Endometrial microvascular endothelial cells (primary cell): ENCODE measurements around the gene ASAP2. TPM values are rescaled to one million over a fixed set of nuclear protein-coding genes. Genes with fewer than 3 reads are reported as not detected.

Experiments
- in situ Hi-C: cut with HindIII; loops from 2 replicates; pipeline ENCODE4 v1.10.0; 2017; ENCODE audit warnings: low sequenced_read_pairs, low pct_unique_long_range_greater_than_20kb; ENCODE audit errors: inconsistent ontology term
- total RNA-seq: library from RNA; depleted of rRNA; stranded (reverse); fragments of >200 nt; gene quantifications from one replicate; pipeline ENCODE4 v1.2.3, GENCODE V29; 2015; ENCODE audit errors: inconsistent ontology term

Gene ASAP2
- total RNA-seq, 1 donor from 2014 or later: 26.4 TPM

GRCh38 chr2:9300214-9300613, 93.6 kb downstream of the ASAP2 start:
- in situ Hi-C loops: no loop called here

DNA sequence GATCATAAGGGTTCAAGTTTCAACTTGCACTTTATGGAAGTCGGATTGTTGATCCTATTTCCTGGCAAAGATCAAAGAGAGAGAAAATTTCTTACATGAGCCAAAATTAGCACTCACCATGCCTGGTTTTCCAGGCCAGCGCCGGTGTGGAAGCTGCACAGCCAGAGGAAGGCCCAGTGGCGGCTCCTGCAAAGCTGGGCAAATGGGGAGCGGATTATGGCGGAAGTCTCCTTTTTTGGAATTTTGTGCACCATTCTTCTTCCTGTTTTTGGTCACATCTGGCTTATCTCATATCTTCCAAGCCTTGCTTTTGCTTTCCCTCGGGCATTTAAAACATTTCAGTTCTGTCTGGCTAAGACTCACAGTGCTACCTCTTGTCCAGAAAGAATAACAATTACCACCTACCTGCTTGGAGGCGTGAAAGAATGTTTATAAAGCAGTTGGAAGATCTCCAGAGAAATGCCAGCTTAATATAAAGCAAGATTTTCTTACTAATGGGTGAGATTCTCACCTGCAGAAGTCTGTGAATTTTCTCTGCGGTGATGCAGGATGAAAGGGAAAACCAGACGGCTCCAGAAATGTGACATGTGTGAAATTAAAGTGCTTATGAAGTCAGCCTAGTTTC, 94.3 kb downstream of the ASAP2 start:
- in situ Hi-C loops: no loop called here

- in situ Hi-C loops: no loop called here
These were observed 96.1 kb downstream of the ASAP2 start for GRCh38 chr2:9302755-9303154.

DNA sequence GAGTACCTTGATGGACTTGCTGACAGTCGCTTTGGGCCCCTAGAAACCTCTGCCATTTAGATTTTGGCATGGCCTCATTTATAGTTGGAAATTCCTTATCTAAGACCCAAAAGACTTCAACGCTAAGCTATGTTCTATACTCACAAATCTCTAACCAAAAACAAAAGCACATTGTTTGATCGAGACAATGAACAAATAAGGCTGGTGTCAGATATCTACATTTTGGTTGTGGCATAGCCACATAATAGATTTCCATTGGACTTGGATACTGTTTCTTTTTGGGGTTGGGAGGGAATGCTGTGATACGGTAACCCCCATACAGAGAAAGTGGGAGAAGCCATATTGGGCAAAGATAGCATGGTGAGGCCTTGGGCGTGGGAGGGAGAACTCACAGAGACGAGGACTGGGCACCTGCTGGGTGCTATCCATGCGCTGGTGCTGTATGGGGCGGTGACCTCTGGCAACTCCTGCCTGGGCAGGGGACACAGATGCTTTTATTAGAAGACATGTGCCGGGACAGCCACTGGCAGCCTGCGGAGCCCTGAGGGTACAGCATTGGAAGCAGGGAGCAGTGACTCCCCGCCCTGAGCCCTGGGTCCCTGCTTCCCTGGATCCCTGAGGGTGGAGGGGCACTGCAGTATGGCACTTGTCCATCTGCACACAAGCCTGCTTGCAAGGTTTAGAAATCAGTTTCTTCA, 97.1 kb downstream of the ASAP2 start:
- in situ Hi-C loops: no loop called here

- in situ Hi-C loops: no loop called here
These were observed 100.3 kb downstream of the ASAP2 start for GRCh38 chr2:9306911-9307310.

DNA sequence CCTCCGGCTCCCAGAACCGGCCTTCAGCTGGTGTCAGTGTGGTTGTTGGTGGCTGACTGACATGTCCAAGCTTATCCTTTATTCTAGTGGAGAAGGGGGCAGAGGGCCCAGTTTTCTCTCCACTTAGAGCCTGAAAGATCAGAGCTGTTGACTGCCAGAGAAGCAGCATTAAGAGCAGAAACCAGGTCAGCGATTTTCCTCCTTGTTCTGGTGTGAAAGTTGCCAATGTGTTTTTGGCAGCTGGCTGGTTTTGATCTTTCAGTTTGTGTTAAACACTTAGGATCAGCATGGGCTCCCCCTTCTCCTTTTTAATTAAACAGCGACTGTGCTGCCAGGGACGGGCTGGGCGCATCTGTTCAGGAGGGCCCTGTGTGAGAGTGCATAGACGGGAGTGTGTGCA, 100.9 kb downstream of the ASAP2 start:
- in situ Hi-C loops: no loop called here

GRCh38 chr2:9308186-9308955, 101.8 kb downstream of the ASAP2 start:
- in situ Hi-C loops: no loop called here

DNA sequence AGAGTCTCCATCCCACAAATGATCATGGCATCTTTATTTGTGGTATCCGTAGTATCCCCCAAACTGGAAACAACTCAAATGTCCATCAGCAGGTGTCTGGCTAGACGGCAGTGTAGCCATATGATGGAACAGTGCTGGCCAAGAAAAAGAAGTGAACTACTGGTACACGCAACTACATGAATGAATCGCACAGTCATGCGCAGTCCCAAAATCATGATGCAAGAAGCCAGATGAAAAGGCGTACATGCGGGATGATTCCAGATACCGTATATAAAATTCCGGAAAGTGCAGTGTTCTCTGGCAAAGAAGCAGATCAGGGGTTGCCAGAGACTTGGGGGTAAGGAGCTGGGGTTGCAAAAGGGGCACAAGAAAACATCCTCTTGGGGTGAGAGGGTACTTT, 102.5 kb downstream of the ASAP2 start:
- in situ Hi-C loops: no loop called here

- in situ Hi-C loops: no loop called here
These were observed 103.8 kb downstream of the ASAP2 start for GRCh38 chr2:9310377-9310776.

DNA sequence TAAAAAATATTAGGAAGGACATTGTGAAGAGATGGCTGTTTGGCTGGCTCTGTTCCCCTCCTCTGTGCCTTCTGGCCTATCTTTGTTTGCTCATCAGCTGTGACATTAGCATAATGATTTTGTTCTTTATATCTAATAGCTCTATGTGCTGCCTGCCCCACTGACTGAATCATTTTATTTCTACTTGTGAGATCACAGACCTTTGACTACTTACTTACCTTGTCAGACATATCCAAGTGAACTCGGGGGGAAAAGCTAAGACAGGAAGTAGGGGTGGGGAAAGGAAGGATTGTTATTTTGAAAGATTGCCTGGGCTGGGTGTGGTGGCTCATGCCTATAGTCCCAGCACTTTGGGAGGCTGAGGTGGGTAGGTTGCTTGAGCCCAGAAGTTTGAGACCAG, 104.2 kb downstream of the ASAP2 start:
- in situ Hi-C loops: no loop called here

- in situ Hi-C loops: no loop called here
These were observed 104.9 kb downstream of the ASAP2 start for GRCh38 chr2:9311488-9311887.

DNA sequence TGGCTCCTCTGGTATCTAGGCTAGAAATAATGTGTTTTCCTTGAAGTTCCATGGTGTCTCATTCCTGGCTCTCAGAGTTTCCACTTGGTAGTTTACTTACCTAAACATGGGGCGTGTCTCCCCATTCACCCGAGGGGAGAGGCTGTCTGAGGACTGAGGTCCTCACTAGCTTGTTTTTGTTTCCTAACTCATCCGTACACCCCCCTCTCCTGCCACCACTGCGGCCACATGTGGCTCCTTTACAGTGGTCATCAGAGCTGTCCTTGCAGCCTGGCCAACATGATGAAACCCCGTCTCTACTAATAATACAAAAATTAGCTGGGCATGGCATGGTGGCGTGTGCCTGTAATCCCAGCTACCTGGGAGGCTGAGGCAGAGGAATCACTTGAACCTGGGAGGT, 106.0 kb downstream of the ASAP2 start:
- in situ Hi-C loops: no loop called here

GRCh38 chr2:9313443-9313842, 106.8 kb downstream of the ASAP2 start:
- in situ Hi-C loops: no loop called here

GRCh38 chr2:9315280-9315847, 108.8 kb downstream of the ASAP2 start:
- in situ Hi-C loops: no loop called here

DNA sequence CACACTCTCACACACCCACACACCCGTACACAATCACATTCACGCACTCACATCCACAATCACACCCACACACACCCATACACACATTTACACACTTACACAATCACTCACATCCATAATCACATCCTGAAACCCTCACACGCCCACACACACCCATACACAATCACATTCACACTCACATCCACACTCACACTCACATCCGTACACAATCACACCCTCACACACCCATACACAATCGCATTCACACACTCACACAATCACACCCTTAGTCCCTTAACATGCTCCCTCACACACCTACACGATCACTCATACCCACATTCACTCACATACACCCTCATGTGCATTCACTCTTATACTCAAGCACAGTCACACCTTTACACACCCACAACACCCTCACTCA, 110.9 kb downstream of the ASAP2 start:
- in situ Hi-C loops: no loop called here

DNA sequence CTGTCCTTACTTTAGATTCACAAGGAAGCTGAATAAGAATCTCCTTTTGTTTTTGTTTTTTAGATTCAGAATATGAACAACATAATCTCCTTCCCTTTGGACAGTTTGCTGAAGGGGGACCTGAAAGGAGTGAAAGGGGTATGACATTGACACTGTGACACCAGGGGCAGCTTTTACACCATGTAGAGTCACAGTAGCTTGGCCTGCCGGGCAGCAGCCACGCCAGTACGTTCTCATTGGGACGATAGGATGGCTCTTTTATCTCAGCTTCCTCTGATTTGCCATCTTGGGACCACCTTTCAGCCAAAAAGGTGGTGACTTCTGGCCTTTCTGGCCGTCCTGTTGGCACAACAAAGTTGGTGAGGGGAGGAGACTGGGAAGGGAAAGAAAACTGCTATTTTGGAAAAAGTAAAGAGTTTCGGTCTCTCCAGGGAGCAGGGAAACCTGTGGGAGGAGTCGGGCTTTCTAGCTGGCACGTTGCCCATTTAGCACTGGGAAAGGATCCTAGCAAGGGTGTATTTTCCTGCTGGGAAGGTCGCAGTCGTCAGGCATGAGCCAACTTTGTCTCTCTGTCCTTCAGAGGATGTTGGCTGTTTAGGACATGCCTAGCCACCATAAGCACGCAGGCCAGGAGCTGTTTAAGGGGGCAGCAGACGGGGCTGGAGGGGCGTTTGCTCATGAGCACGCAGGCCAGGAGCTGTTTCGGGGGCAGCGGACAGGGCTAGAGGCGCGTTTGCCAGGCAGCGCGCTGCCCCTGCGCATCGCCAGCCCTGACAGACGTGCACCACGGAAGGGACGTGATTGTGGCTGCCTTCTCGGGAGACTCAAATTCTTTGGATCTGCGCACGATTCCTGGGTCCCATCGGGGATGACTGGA, 112.1 kb downstream of the ASAP2 start:
- in situ Hi-C loops: no loop called here

DNA sequence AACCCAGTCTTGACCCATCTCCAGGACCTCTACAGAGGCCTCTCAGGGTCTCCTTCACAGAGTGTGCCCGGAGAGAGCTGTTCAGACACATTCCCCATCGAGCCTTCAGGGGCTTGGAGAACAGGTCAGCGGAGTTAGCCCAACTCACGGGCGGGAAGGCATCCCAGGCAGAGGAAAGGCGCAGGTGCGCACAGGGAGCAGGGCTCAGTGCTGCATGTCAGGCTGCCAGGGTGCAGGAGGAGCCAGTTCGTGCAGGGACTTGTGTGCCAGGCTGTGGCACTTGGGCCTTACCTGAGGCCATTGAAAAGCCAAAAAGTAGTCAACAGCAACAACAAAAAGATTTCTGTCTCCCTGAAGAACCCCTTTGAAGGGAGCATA, 112.7 kb downstream of the ASAP2 start:
- in situ Hi-C loops: no loop called here

DNA sequence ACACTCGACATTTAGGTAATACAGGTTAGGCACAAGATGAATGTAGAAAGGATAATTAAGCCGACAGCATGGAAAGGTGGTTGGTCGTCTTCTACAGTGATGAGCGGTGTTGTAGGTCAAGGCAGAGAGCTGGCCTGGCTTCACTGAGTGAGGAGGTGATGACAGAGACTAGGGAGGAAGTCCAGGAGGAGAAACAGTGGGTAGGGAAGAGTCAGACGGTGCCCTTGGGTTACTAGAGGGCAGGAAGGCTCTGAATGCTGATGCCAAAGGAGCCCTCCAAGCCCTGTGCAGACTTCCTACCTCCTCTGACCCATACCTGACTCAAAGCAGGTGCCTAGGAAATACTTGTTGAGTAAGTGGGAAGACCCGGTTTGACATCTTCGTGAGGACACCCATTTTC, 116.0 kb downstream of the ASAP2 start:
- in situ Hi-C loops: no loop called here

DNA sequence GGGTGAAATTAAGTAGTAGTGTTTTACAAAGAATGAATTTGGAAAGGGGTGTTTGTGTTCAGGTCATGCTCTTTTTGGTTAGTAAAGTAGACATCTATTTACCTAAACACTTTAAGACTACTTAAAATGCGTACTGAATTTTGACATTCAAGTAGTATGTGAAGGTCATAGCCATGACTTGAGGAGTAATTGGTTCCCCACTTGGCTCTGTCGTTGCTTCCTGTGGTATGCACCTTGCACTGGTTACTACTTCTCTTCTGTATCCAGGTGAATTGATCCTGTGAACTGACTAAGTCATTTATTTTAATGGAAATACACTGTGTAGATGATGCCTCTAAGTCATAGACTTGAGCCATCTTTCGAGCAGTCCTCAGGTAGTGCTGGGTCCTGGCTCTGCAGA, 118.8 kb downstream of the ASAP2 start:
- in situ Hi-C loops: no loop called here
